Measurements from ENCODE around the gene RAB38. TPM values are rescaled to one million over a fixed set of nuclear protein-coding genes. Genes with fewer than 3 reads are reported as not detected.

Gene RAB38
- polyA plus RNA-seq, 3 donors: 0.78 to 1.5 TPM; not detected in 1

DNA sequence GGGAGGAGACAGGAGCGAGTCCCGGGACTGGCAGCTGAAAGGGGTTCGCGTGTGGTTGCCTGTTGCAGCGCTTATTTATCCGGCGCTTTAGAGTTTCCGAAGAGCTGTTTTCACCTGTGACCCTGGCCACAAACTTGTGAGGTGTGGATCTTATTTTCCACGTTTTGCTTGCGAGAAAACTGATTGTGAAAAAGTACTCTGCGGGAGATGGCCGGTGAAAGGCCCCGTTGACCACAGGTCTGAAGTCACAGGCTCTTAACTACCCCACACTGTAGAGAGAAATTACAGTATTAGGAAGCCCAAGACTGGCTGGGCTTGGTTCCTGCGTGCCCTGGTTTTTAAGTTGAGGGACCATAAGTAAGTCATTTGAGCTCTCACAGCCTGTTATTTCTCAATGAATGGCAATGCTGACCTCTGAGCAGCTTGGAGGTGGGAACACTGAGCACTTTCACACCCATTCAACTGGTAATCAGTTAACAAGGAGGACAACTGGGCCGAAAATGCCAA, 379 bp upstream of the RAB38 start:
- H3K27ac ChIP-seq (ENCODE audit: low read depth, low read length): no peak overlapping the region
- WGBS, 3 donors: 20 to 42% (median 29%) methylated on average over 15 of the region's 15 CpGs

DNA sequence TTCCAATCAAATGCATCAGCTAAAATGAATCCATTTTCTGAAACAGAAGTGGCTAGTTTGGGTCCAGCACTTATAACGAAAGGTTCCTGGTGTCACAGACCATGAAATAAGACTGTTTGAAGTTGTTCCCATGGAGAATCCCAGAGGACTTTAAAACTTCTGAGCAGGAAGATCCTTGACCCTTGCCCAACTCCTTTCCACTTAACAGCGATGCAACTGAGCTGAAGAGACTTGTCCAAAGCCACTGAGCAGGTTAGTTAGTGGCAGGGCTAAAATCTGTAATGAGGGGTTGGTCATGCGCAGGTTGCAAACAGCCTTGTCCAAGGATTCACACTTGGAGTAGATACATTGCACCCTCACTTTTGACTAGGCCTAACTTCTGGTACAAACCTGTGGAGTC, 1.3 kb downstream of the RAB38 start:
- 71 to 84% (median 84%) methylated on average over 3 of the region's 3 CpGs for WGBS, 3 donors
- no peak overlapping the region for H3K27ac ChIP-seq (ENCODE audit: low read depth, low read length)

DNA sequence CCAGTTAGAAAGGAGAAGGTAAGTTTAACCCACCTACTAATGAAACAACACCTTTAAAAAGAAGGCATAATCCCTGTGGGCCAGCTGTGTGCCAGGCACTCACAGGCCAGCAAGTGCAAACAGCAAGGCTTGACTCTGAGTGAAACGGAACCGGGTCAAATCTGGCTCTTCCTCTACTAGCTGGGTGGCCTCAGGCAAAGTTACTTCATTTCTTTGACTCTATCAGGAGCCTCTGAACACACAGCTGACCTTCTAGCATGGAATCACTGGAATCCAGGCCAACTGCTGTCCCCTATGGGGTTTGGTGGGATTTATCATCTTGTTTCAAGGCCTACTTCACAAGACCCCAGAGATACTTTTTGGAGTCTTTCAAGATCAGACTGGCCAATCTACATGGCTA, 3.3 kb downstream of the RAB38 start:
- 48 to 97% (median 58%) methylated on average over 2 of the region's 2 CpGs for WGBS, 3 donors
- H3K27ac ChIP-seq (ENCODE audit: low read depth, low read length): no peak overlapping the region

DNA sequence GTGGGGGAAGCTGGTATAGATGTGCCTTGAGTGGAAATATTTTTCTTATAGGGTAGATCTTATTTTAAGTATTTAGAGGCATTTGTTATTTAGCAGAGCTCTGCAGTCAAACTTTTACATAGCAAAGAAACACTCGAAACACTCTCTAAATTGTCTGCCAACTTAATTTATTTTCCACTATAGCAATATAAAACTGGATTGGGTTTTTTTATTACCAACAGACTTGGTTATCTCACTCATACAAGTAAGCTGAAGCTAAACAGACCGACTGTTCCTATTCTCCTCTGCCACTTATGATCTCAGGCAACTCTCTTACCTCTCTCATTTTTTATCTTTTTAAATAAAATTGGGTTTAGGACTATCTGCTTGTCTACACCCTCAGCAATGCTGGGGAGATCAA, 4.6 kb downstream of the RAB38 start:
- WGBS, 3 donors: 85 to 92% (median 88%) methylated on average over 2 of the region's 2 CpGs
- no peak overlapping the region for H3K27ac ChIP-seq (ENCODE audit: low read depth, low read length)

DNA sequence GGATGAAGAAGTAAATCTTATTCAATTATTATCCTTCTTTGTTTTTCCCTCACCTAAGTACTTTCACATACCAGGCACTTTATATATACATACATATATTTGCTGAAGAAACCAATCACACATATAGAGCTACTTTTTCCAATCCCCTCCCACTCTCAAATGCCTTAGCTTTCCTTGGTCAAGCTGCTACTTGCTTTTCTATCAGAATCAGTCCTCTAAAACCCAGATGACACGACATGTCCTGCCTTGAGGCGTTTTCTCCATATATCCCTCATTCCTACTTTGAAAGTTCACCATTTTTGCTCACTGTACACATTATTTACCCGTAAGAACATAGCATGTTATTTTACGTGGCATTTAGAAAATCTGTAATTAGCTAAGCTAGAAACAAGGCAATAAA, 5.4 kb downstream of the RAB38 start:
- no peak overlapping the region for H3K27ac ChIP-seq (ENCODE audit: low read depth, low read length)
- 92 to 96% (median 94%) methylated on average over 4 of the region's 4 CpGs for WGBS, 3 donors

DNA sequence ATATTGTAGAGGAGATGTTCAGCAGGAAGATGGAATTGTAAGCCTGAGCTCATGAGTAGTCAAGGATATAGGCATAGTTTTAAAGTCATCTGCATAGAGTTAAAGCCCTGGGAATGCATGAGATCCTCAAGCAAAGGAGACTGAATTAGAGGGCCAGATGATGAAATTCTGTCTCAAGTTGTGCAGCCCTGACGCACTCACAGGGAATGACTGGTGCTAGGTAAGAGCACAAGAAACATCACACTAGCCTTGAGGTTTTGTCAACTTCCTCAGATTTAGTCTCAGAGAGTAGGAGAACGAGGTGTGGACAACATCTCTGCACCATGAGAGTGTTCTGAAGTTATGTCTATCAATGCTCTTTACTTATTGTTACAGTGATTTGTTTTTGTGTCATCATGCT, 5.8 kb downstream of the RAB38 start:
- H3K27ac ChIP-seq (ENCODE audit: low read depth, low read length): no peak overlapping the region
- 82 to 91% (median 85%) methylated on average over 2 of the region's 2 CpGs for WGBS, 3 donors

DNA sequence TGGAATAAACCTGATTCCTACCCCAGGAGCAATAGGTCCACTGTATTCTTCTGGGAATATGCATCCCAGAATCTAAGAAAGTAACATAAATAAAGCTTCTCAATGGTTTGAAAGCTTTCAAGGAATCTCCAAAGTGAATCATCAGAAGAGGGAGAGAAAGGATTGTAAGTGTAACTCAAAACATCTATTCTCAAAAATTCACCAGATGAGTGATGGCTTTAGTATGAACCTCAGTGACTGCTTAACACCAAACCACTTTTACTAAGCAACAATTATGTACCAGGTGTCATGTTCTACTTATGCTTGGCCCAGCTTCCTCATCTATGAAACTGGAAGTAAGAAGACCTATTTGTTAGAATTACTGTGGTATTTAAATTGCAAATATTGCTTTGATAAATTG, 7.4 kb downstream of the RAB38 start:
- H3K27ac ChIP-seq (ENCODE audit: low read depth, low read length): no peak overlapping the region

DNA sequence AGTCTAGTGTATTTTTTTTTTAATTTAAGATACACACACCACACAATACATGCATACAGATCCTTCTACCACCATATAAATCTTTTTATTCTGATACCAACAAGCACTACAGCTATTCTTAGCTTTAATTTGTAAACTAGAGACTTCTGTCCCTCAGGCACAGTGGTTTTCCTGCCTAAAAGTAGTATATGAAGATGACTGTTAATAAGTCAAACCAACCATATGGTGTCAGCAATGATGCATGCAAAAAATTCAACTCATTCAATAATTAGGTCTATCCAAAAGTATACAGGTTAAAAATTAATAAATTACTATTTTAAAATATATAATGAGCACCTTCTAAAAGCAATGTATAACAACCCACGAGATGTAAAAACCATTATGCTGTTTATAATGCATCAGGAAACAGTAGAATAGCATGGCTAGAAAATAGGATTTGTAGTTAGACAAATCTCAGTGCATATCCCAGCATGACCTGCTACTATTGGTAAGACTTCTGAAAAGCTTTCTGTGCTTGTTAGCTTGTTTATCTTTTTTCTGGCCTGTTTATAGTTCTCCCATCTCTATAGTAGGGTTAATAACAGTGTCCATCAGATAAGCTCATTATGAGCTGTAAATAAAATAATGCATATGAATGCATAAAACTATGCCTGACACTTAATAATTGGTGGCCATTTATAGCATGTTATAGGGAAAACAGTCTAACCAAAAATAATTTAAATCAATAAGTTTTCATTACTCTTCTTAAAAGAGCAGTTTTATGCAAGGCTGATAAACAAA, 10.2 kb downstream of the RAB38 start:
- 62 to 83% (median 76%) methylated on average over 1 of the region's 1 CpG for WGBS, 3 donors
- H3K27ac ChIP-seq (ENCODE audit: low read depth, low read length): no peak overlapping the region

DNA sequence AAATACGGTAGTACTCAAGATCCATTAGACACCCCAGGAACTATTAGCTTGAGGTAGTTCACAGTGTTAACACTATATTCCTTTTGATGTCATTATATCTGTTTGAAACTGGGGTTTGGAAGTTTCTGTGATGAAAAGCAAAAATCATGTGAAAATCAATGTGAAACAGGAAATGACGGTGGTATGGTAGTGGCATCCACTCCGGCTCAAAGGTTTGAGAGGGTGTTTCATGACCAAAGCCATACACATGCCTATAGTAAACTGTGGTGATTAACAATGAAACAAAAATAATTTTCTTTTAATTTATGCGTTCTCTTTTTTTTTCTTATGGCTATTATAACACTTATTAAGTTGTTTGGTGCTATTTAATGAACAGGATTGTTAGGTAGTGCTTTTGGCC, 10.9 kb downstream of the RAB38 start:
- no peak overlapping the region for H3K27ac ChIP-seq (ENCODE audit: low read depth, low read length)
- WGBS, 3 donors: 76 to 95% (median 85%) methylated on average over 4 of the region's 4 CpGs

DNA sequence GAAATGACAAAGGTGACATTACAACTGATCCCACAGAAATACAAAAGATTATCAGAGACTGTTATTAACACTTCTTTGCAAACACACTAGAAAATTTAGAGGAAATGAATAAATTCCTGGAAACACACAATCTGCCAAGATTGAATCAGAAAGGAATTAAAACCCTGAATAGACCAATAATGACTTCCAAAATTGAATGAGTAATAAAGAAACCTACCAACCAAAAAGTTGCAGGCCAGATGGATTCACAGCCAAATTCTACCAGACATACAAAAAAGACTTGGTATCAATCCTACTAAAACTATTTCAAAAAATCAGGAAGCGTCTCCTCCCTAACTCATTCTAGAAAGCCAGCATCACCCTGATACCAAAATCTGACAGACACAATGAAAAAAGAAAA, 17.2 kb downstream of the RAB38 start:
- 92 to 96% (median 93%) methylated on average over 1 of the region's 1 CpG for WGBS, 3 donors
- H3K27ac ChIP-seq (ENCODE audit: low read depth, low read length): no peak overlapping the region

DNA sequence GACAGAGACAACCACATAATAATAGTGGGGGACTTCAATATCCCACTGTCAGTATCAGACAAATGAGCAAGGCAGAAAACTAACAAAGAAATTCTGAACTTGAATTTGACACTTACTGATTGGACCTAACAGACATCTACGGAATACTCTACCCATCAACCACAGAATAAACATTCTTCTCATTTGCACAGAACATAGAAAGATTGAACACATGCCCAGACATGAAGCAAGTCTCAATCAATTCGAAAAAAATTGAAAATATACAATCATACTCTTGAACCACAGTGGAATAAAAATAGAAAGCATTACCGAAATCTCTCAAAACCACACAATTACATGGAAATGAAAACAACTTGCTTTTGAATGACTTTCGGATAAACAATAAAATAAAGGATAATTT, 17.9 kb downstream of the RAB38 start:
- 86 to 91% (median 88%) methylated on average over 4 of the region's 4 CpGs for WGBS, 3 donors

DNA sequence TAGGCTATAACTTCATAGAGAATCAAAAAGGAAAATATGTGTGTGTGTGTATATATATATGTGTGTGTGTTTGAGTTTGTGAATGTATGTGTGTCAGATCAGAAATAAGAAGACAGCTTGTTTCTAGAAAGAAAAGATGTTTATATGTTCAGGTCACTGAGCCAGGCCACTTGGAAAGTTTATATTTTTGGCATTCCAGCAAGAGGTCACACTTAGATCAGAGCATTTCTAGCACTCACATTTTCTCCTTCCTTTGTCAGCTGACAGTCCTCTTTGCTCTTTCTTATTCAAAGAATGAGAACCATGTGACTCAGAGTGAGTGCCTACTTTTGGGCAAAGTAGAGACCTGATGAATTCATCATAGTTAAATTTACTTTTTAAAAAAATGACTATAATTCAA, 22.9 kb downstream of the RAB38 start:
- no peak overlapping the region for H3K27ac ChIP-seq (ENCODE audit: low read depth, low read length)

More for the DNA sequence above, 17.9 kb downstream of the RAB38 start:
- H3K27ac ChIP-seq (ENCODE audit: low read depth, low read length): no peak overlapping the region

DNA sequence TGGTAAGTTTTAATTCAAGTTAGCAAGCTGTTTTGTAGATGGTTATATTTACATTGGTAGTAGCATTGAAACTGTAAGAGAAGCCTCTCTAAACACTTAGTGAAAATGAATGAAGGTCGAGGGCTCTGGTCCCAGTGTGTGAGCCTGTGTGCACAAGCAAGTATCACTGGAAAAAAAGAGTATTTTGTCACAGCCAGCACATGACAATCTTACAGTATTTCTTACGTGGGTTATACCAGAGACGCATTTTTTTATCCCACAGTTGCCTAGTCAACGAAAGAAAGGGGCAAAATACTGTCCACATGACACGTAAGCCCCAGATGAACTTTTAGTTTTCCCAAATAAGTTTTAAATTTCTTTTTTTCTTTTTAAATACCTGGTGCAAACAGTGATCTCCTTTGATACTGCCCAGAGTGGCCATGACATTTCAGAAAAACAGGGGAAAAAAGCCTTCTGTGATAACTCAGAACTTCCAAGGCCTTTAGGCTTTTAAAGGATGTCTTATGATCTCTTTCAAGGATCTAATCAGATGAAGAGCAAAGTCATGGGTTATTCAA, 23.5 kb downstream of the RAB38 start:
- WGBS, 3 donors: 80 to 88% (median 85%) methylated on average over 5 of the region's 5 CpGs
- H3K27ac ChIP-seq (ENCODE audit: low read depth, low read length): no peak overlapping the region

DNA sequence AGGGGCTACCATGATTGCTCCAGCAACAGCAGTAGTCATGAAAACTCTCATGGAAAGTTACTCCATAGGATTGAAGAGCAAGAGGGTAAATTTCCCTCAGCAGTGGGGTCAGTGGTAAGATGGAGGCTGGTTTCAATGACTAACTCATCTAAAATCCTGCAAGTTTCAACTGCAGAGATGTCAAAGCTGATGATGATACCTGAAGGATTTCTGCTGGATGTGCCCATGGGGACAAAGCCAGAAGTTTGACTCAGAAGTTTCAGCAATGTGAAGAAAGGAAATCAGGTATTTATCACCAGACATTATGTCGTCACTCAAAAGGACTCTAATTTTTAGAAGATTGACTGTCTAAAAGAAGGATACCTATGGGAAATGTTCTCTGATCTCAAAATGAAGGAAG, 29.1 kb downstream of the RAB38 start:
- 91 to 100% (median 93%) methylated on average over 1 of the region's 1 CpG for WGBS, 3 donors
- H3K27ac ChIP-seq (ENCODE audit: low read depth, low read length): no peak overlapping the region

DNA sequence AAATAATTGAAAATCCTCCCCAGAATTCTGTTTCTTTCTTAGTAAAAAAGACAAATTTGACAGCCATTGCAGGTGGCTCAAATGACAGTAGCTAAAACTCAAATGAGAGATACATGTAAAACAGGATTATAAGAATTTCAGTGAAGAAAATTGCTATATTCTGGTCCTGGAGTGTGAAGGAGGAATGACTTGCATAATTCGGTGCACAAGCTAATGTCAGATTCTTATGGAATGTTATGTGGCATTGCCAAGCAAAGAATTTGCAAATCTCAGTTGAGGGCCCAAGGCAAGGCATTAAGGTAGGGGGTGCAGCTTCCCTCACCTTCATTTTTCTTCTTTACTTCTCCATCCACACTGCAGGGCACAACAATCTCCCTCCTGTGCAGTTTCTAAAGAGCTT, 35.4 kb downstream of the RAB38 start:
- WGBS, 3 donors: 46 to 66% (median 50%) methylated on average over 1 of the region's 1 CpG

DNA sequence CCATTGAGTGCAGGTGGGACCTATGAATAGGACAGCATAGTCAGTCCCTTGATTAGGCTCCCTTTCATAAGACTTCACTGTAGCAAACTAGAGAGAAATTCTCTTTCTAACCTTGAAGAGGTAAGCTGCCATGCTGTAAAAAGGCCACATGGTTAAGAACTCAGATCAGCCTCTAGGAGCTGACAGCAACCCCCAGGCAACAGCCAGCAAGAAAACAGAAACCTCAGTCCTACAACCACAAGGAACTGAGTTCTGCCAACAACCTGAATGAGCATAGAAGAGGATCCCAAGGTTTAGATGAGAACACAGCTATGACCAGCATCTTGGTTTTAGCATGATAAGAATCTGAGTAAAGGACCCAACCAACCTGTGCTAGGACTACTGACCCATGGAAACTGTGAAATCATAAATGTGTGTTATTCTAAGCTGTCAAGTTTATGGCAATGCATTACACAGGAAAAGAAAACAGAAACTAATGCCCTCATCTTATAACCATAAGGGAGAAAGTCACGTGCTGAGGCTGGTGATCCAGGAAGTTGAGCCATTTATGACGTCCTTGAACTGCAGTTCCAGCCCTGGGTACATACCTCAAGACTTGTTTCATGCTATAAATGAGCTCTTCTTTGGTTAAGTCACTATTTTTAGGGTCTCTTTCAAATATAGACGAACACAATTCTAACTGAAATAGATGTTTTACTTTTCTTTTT, 43.3 kb downstream of the RAB38 start:
- H3K27ac ChIP-seq (ENCODE audit: low read depth, low read length): no peak overlapping the region
- 66 to 82% (median 69%) methylated on average over 3 of the region's 3 CpGs for WGBS, 3 donors

More for the DNA sequence above, 35.4 kb downstream of the RAB38 start:
- no peak overlapping the region for H3K27ac ChIP-seq (ENCODE audit: low read depth, low read length)

DNA sequence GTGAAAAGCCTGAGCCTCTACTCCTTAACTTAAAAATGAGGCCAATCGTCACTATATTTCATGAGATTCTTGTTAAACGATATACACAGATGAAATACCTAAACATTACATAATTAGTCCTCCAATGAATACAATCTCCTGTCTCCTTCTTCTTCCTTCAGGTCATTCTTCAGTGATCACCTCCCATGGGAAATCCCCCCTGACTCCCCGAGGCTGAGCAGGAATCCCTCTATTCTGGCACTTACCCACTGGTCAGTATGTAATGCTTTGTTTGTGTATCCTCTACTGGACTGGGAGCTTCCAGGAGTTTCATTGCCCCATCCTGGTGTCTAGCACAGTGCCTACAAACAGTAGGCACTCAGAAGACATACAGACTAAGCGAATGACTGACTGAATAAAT, 52.3 kb downstream of the RAB38 start:
- no peak overlapping the region for H3K27ac ChIP-seq (ENCODE audit: low read depth, low read length)
- 80 to 86% (median 84%) methylated on average over 4 of the region's 4 CpGs for WGBS, 3 donors

DNA sequence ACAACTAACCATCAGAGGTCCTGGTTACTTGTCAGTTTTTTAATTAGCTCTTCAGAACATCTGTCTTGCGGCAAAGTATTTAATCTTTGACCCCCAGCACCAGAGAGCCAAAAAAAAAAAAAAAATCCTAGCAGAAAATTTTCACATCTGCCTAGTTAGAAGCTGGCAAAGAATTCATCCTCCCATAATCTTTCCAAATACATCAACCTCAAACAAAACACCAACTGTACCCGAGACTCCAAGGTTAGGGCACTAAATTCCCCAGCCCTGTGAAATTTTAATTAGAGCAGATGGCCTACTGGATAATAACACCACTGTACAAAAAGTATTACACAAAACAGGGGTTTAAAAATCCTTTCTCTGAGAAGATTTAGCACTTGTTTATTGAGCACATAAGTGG, 55.7 kb downstream of the RAB38 start:
- H3K27ac ChIP-seq (ENCODE audit: low read depth, low read length): no peak overlapping the region
- 40 to 66% (median 66%) methylated on average over 2 of the region's 2 CpGs for WGBS, 3 donors

DNA sequence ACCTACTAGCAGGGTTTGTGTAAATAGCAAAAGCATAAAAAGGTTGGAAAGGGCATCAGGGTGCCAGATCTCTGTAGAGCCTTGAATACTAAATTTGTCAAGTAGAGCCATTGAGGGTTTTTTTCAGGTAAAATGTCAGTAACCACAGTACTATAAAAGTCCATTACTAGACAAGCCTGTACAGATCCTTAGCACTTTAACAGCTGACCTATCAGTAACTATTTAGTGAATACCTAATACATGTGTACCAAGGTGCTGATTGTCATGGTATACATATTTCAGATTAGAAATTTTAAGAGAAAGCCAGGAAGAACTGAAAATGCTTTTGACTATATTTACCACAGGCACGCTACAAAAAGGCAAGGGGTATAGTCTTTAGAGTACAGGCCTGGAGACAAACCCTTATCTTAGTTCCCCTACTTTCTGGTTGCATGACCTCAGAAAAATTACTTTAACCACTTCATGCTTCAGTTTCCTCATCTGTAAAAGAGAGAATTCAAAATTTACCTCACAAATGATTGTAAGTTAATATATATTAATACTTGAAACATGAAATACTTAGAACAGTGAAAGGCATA, 57.9 kb downstream of the RAB38 start:
- no peak overlapping the region for H3K27ac ChIP-seq (ENCODE audit: low read depth, low read length)
- 95 to 100% (median 97%) methylated on average over 1 of the region's 1 CpG for WGBS, 3 donors
